Measurements from ENCODE around the gene NUDC.

The NUDC gene

DNA sequence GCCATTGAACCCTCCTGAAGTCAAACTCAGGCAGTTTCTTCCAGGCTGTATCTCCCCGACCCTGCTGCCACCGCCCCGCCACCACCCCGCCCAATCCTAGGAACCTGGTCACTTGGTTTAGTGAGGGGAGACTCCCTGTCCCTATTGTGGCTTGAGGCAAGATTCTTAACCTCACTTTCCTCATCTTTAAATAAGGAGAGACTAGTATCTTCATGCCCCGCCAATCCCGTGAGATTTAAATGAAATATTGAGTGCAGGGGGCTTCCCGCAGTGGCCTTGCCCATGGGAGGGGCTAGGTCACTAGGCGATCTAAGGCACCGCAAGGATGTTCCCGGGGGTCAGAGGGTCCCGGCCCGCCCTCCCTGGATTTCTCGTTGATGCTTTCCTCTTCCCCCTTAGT lies 37.7 kb downstream of the NUDC start:
- H3K4me3 ChIP-seq (replicated peaks; ENCODE audit: low read depth, low read length): no peak overlapping the region
- TF ChIP-seq CTCF (IDR thresholded peaks at IDR 0.05; ENCODE audit: low read length, missing control alignments): no peak
- DNase-seq (ENCODE audit: low read depth): no peak

GRCh38 chr1:26959722-26960624 lies 38.4 kb downstream of the NUDC start, which contains the start of gene KDF1:
Gene KDF1, minus strand, starts transcription at chr1:26960468. Its CDS starts 8,088 bp downstream, at chr1:26952380.
- TF ChIP-seq CTCF (IDR thresholded peaks at IDR 0.05; ENCODE audit: low read length, missing control alignments): no peak
- DNase-seq (ENCODE audit: low read depth): no peak
- H3K4me3 ChIP-seq (replicated peaks; ENCODE audit: low read depth, low read length): peak within 1 kb of the TSS; percentile 19

GRCh38 chr1:26960625-26960966 lies 39.1 kb downstream of the NUDC start:
- H3K4me3 ChIP-seq (replicated peaks; ENCODE audit: low read depth, low read length): no peak overlapping the region
- no peak for TF ChIP-seq CTCF (IDR thresholded peaks at IDR 0.05; ENCODE audit: low read length, missing control alignments)
- DNase-seq (ENCODE audit: low read depth): no peak

- peak; percentile 96 for DNase-seq (ENCODE audit: low read depth)
- no peak overlapping the region for H3K4me3 ChIP-seq (replicated peaks; ENCODE audit: low read depth, low read length)
Observed at GRCh38 chr1:26961826-26962225, 40.3 kb downstream of the NUDC start.

GRCh38 chr1:26965213-26965612 lies 43.7 kb downstream of the NUDC start:
- no peak for DNase-seq (ENCODE audit: low read depth)
- TF ChIP-seq CTCF (IDR thresholded peaks at IDR 0.05; ENCODE audit: low read length, missing control alignments): no peak

More at GRCh38 chr1:26961826-26962225, 40.3 kb downstream of the NUDC start:
- TF ChIP-seq CTCF (IDR thresholded peaks at IDR 0.05; ENCODE audit: low read length, missing control alignments): no peak

DNA sequence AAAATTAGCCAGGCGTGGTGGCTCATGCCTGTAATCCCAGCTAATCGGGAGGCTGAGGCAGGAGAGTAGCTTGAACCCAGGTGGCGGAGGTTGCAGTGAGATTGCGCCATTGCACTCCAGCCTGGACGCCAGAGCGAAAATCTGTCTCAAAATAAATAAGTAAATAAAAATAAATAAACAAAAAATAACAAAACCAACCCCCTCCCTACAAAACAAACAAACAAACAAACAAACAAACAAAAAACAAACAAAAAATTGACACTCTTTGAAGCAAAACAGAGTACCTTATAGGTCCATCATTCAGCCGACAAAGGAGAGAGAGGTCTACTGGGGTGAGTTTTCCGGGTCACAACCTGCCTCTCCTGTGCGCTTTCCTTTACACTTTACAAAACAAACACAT lies 44.1 kb downstream of the NUDC start:
- no peak overlapping the region for H3K4me3 ChIP-seq (replicated peaks; ENCODE audit: low read depth, low read length)
- DNase-seq (ENCODE audit: low read depth): no peak
- TF ChIP-seq CTCF (IDR thresholded peaks at IDR 0.05; ENCODE audit: low read length, missing control alignments): no peak

More at GRCh38 chr1:26965213-26965612, 43.7 kb downstream of the NUDC start:
- H3K4me3 ChIP-seq (replicated peaks; ENCODE audit: low read depth, low read length): no peak overlapping the region

Data from fibroblast of pulmonary artery (primary cell).